Measurements from ENCODE around the gene MYH14. TPM values are rescaled to one million over a fixed set of nuclear protein-coding genes. Genes with fewer than 3 reads are reported as not detected.

The MYH14 gene
- total RNA-seq, 1 donor: not detected

DNA sequence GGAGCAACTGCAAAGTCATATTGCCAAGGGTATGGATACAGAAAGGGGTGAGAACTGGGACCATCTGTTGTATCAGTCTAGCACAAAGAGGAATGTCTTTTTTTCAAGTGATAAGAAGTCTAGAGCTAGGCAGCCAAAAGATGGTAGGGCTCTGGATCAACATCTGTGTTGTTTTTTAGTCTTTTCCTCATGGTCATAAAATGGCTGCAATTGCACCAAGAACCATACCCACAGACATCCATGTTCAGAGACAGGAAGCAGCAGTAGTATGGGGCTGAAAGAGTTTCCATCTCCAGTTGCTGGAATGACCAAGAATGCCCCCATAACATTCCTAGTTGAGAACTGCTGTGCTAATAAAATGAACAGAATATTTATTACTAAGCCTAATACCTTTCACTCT lies 100.1 kb downstream of the MYH14 start:
- no peak for TF ChIP-seq CTCF (IDR thresholded peaks at IDR 0.05; ENCODE audit: insufficient read depth, low read length)
- DNase-seq (ENCODE audit: low read depth): no peak
- H3K4me3 ChIP-seq (ENCODE audit: low read depth, low read length): no peak overlapping the region

GRCh38 chr19:50308991-50309390 lies 105.6 kb downstream of the MYH14 start:
- DNase-seq (ENCODE audit: low read depth): no peak
- TF ChIP-seq CTCF (IDR thresholded peaks at IDR 0.05; ENCODE audit: insufficient read depth, low read length): no peak
- H3K4me3 ChIP-seq (ENCODE audit: low read depth, low read length): no peak overlapping the region

GRCh38 chr19:50309396-50310125 lies 106.1 kb downstream of the MYH14 start:
- TF ChIP-seq CTCF (IDR thresholded peaks at IDR 0.05; ENCODE audit: insufficient read depth, low read length): no peak
- no peak overlapping the region for H3K4me3 ChIP-seq (ENCODE audit: low read depth, low read length)
- DNase-seq (ENCODE audit: low read depth): no peak

DNA sequence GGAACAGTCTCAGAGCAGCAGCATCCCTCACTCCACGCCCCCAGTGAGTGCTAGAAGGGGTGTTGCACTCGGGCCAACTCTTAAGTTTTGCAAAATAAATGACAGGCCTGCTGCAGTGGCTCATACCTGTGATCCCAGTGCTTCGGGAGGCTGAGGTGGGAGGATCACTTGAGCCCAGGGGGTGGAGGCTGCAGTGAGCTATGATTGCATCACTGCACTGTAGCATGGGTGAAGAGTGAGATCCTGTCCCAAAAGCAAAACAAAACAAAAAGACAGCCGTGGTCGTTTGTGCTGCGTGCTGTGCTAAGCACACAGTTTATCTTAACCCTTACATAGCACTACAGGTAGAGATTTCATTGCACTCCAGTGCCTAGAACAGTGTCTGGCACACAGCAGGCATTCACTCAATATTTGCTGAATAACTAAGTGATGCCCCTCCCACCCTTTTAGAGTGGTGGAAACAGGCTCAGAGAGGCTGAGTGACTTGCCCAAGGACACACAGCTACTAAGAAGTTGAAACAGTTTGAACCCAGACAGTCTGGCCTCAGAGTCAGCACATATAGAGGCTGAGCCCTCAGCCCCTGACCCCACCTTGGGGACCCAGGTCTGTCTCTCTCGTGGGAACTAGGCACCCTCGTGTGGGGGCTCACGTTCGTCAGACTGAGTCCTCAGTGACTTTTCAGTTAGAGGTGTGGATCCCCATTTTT lies 107.5 kb downstream of the MYH14 start:
- no peak for TF ChIP-seq CTCF (IDR thresholded peaks at IDR 0.05; ENCODE audit: insufficient read depth, low read length)
- no peak overlapping the region for H3K4me3 ChIP-seq (ENCODE audit: low read depth, low read length)
- DNase-seq (ENCODE audit: low read depth): no peak

DNA sequence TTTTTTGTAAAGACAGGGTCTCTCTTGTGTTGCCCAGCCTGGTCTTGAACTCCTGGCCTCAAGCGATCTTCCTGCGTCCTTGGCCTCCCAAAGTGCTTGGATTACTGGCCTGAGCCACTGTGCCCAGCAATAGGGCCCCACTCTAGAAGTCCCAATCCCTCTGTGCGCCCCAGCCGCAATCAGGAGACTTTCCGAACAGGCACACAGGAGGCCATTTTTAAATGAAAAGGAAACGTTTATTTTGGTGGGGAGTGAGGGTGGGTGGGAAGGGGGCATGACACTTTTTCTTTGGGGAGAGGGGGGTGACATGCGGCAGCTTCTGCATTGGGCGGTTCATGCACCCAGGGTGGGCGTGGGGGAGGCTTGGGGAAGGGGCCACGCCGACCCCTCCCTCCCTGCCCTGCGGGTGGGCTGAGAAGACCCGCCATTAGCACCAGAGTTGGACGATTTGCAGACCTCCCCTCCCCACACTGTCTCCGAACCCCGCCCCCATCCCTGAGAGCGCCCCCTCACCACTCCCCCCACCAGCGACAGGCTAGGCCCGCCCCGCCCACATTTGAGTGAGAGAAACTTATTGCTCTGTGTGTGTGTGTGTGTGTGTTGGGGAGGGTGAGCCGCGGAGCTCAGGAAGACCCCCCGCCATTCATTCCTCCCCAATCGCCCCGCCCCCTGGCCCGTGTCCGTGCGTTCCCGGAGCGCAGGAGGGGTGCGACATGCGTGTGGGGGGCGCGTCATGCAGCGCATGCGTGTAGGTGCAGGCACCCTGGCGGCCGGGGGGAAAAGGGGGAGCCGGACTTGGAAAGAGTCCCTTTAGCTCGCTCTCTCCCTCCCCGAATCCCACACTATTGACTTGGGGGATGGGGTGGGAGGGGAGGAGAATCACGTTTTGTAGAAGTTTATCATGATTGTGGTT lies 108.6 kb downstream of the MYH14 start:
- H3K4me3 ChIP-seq (ENCODE audit: low read depth, low read length): no peak overlapping the region
- no peak for TF ChIP-seq CTCF (IDR thresholded peaks at IDR 0.05; ENCODE audit: insufficient read depth, low read length)
- no peak for DNase-seq (ENCODE audit: low read depth)

GRCh38 chr19:50312967-50313811 lies 109.8 kb downstream of the MYH14 start:
- no peak for TF ChIP-seq CTCF (IDR thresholded peaks at IDR 0.05; ENCODE audit: insufficient read depth, low read length)
- H3K4me3 ChIP-seq (ENCODE audit: low read depth, low read length): no peak overlapping the region
- no peak for DNase-seq (ENCODE audit: low read depth)

Measured in fibroblast of the aortic adventitia (primary cell).